ENCODE measurements around the gene SNX5. TPM values are rescaled to one million over a fixed set of nuclear protein-coding genes. Genes with fewer than 3 reads are reported as not detected.

Gene SNX5
- total RNA-seq, 1 donor from 2014 or later = 159 TPM

DNA sequence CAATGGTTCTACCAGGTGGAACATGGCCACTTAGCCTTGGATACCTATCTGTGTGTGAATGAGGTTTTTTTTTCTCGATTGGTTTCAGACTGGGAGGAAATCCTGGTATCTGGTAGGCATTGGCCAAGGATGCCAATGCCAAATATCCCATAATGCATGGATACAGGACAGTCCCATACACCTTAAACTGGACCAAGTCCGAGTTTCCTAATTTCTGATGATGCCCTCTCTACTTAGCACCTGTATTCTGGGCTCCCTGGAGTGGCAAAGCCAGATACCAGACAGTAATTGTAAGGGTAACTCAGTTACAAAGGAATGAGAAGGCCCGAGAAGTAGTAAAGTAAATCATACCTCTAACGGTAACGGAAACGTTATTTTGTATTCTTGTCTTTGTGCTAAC is 17.9 kb downstream of the SNX5 start:
- Histone ChIP-seq H3K36me3 (peaks cover 0 to 91% of the 10 kb centered on the region in 2 donors), H3K4me3 (no peak overlapping the region), H3K27ac (no peak overlapping the region), H3K27me3 (no peaks in the 10 kb centered on the region), H3K4me1 (peaks cover 4% of the 10 kb centered on the region), H3K9me3 (no peaks in the 10 kb centered on the region)
- DNase-seq (ENCODE audit: extremely low spot score in 2 of 2) = no peak
- intact Hi-C loops (cut with DNase I) = no loop called here
- no peak for TF ChIP-seq POLR2AphosphoS5 (IDR thresholded peaks at IDR 0.05; ENCODE audit: insufficient read depth in 1 of 2, low read depth in 1 of 2)
- no peak for TF ChIP-seq POLR2A (IDR thresholded peaks at IDR 0.05)
- TF ChIP-seq, protein P1, sequence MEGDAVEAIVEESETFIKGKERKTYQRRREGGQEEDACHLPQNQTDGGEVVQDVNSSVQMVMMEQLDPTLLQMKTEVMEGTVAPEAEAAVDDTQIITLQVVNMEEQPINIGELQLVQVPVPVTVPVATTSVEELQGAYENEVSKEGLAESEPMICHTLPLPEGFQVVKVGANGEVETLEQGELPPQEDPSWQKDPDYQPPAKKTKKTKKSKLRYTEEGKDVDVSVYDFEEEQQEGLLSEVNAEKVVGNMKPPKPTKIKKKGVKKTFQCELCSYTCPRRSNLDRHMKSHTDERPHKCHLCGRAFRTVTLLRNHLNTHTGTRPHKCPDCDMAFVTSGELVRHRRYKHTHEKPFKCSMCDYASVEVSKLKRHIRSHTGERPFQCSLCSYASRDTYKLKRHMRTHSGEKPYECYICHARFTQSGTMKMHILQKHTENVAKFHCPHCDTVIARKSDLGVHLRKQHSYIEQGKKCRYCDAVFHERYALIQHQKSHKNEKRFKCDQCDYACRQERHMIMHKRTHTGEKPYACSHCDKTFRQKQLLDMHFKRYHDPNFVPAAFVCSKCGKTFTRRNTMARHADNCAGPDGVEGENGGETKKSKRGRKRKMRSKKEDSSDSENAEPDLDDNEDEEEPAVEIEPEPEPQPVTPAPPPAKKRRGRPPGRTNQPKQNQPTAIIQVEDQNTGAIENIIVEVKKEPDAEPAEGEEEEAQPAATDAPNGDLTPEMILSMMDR (IDR thresholded peaks at IDR 0.05) = no peak

- DNase-seq (ENCODE audit: extremely low spot score in 2 of 2) = no peak
- H3K4me3 ChIP-seq = no peak overlapping the region
- intact Hi-C loops (cut with DNase I) = no loop called here
- TF ChIP-seq POLR2AphosphoS5 (IDR thresholded peaks at IDR 0.05; ENCODE audit: insufficient read depth in 1 of 2, low read depth in 1 of 2) (no peak), POLR2A (IDR thresholded peaks at IDR 0.05) (no peak)
- TF ChIP-seq, protein P1 (IDR thresholded peaks at IDR 0.05) = no peak
- peaks cover 4% of the 10 kb centered on the region for H3K4me1 ChIP-seq
- H3K27me3 ChIP-seq = no peaks in the 10 kb centered on the region
- no peak overlapping the region for H3K27ac ChIP-seq
- H3K36me3 ChIP-seq = peaks cover 0 to 94% of the 10 kb centered on the region in 2 donors
- no peaks in the 10 kb centered on the region for H3K9me3 ChIP-seq
Measured at GRCh38 chr20:17949899-17950298, 18.7 kb downstream of the SNX5 start.

GRCh38 chr20:17948442-17948841 is 20.2 kb downstream of the SNX5 start:
- peaks cover 0 to 92% of the 10 kb centered on the region in 2 donors for H3K36me3 ChIP-seq
- intact Hi-C loops (cut with DNase I) = no loop called here
- no peak overlapping the region for H3K27ac ChIP-seq
- H3K4me1 ChIP-seq = no peaks in the 10 kb centered on the region
- TF ChIP-seq POLR2AphosphoS5 (IDR thresholded peaks at IDR 0.05; ENCODE audit: insufficient read depth in 1 of 2, low read depth in 1 of 2) (no peak), POLR2A (IDR thresholded peaks at IDR 0.05) (no peak)
- TF ChIP-seq, protein P1 (IDR thresholded peaks at IDR 0.05) = no peak
- H3K9me3 ChIP-seq = no peaks in the 10 kb centered on the region
- H3K27me3 ChIP-seq = no peaks in the 10 kb centered on the region
- DNase-seq (ENCODE audit: extremely low spot score in 2 of 2) = no peak
- no peak overlapping the region for H3K4me3 ChIP-seq

DNA sequence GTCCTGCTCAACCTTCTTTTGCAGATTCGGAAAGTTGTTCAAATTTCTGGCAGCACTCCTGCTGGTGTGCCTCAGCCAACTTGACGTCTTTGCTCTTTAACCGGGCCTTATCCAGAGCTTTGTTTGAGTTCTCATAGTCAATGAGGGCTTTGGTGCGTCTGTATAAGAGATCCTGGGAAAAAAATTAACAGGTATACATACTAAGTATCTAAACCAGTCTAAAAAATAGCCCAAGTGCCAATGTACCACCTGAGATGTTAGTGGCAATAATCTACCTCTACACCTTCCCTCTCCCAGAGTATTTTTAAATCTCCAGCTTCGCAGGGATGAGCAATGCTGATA is 21.1 kb downstream of the SNX5 start:
- Histone ChIP-seq H3K4me1 (no peaks in the 10 kb centered on the region), H3K4me3 (no peak overlapping the region), H3K27ac (no peak overlapping the region), H3K27me3 (no peaks in the 10 kb centered on the region), H3K9me3 (no peaks in the 10 kb centered on the region), H3K36me3 (peaks cover 0 to 90% of the 10 kb centered on the region in 2 donors)
- no peak for DNase-seq (ENCODE audit: extremely low spot score in 2 of 2)
- TF ChIP-seq POLR2AphosphoS5 (IDR thresholded peaks at IDR 0.05; ENCODE audit: insufficient read depth in 1 of 2, low read depth in 1 of 2) (no peak), POLR2A (IDR thresholded peaks at IDR 0.05) (no peak)
- TF ChIP-seq, protein P1 (IDR thresholded peaks at IDR 0.05) = no peak
- intact Hi-C loops (cut with DNase I) = no loop called here

- intact Hi-C loops (cut with DNase I) = no loop called here
Measured at GRCh38 chr20:17946572-17947473, 21.8 kb downstream of the SNX5 start.

More at GRCh38 chr20:17946572-17947473, 21.8 kb downstream of the SNX5 start:
- Histone ChIP-seq H3K4me1 (no peaks in the 10 kb centered on the region), H3K27me3 (no peaks in the 10 kb centered on the region), H3K9me3 (no peaks in the 10 kb centered on the region), H3K4me3 (no peak overlapping the region), H3K27ac (no peak overlapping the region), H3K36me3 (peaks cover 0 to 93% of the 10 kb centered on the region in 2 donors)
- TF ChIP-seq POLR2AphosphoS5 (IDR thresholded peaks at IDR 0.05; ENCODE audit: insufficient read depth in 1 of 2, low read depth in 1 of 2) = no peak
- TF ChIP-seq POLR2A (IDR thresholded peaks at IDR 0.05) = no peak
- TF ChIP-seq, protein P1 (IDR thresholded peaks at IDR 0.05) = no peak
- DNase-seq (ENCODE audit: extremely low spot score in 2 of 2) = no peak
